HCT116 (cell line): ENCODE data around the gene ETS1. TPM values are rescaled to one million over a fixed set of nuclear protein-coding genes. Genes with fewer than 3 reads are reported as not detected.

Experiments used
- ATAC-seq: fragments of 200-7000 bp; cut with Tn5 transposase; 2 replicates; pipeline ENCODE4 v1.9.1; 2020; ENCODE audit warnings: mild to moderate bottlenecking, moderate library complexity
- BruUV-seq: library from RNA; stranded (reverse); fragments of 400-500 nt; replicated peaks from 2 replicates; lab custom pipeline; 2021; lab: Mats Ljungman, UMichigan
- CTCF ChIA-PET: fragments of 300-600 bp; sonication (Branson Sonifier 250); formaldehyde crosslinking; loops from one replicate; lab custom pipeline; 2021; ENCODE audit warnings: antibody characterized with exemption; lab: Charles Lee
- POLR2A ChIA-PET: fragments of 300-600, 350-600 bp; sonication (Branson Sonifier 250); formaldehyde crosslinking; loops from one replicate; lab custom pipeline; 2021; ENCODE audit warnings: antibody characterized with exemption; lab: Charles Lee
- RAD21 ChIA-PET, 2 experiments: fragments of 300-600 bp; sonication (Branson Sonifier 250); formaldehyde crosslinking; loops; one replicate each; lab custom pipeline; 2023; ENCODE audit warnings: low total read pairs in 2 of 2; ENCODE audit not compliant: uncharacterized antibody in 2 of 2, unreplicated experiment in 2 of 2, low non-redundant PET in 1 of 2; lab: Charles Lee
- DNase-seq: peaks from one replicate; pipeline ENCODE4 v3.0.0-alpha.2; 2010; ENCODE audit warnings: low read depth, low spot score
- H2AFZ ChIP-seq: fragments of 200-600 bp; shearing (Covaris generic), sonication (generic); 2 replicates; pipeline ENCODE4 v1.6.1; 2017; ENCODE audit warnings: low read depth, mixed run types, mixed read lengths, antibody characterized with exemption, low read length; ENCODE audit not compliant: poor library complexity, severe bottlenecking
- H3K27ac ChIP-seq: 2 replicates; pipeline ENCODE4 v1.5.1; 2012; ENCODE audit warnings: low read depth, low read length
- H3K27me3 ChIP-seq: fragments of 200-600 bp; sonication (generic); 2 replicates; pipeline ENCODE4 v1.6.1; 2016; ENCODE audit warnings: mixed run types, low read length, mixed read lengths; ENCODE audit not compliant: insufficient read depth
- H3K36me3 ChIP-seq, 2 experiments: fragments of 200-500 bp in 1 of 2; fragments of 200-600 bp in 1 of 2; sonication (Bioruptor generic) in 1 of 2; sonication (generic) in 1 of 2; 2 replicates each; pipeline versions ENCODE4 v1.5.1 to v1.6.1; 2014 to 2016; ENCODE audit warnings: low read length in 2 of 2, inconsistent platforms in 1 of 2, mixed read lengths in 1 of 2, mixed run types in 1 of 2; ENCODE audit not compliant: insufficient read depth in 2 of 2, control insufficient read depth in 1 of 2
- H3K4me1 ChIP-seq, 2 experiments: fragments of 200-600 bp in 1 of 2; sonication (generic) in 1 of 2; 2 replicates each; pipeline versions ENCODE4 v1.5.1 to v1.6.1; 2012 to 2017; ENCODE audit warnings: low read length in 2 of 2, inconsistent platforms in 1 of 2, mild to moderate bottlenecking in 1 of 2, mixed read lengths in 1 of 2, mixed run types in 1 of 2, moderate library complexity in 1 of 2; ENCODE audit not compliant: insufficient read depth in 2 of 2, control insufficient read depth in 1 of 2
- H3K4me2 ChIP-seq: fragments of 200-600 bp; sonication (generic); 2 replicates; pipeline ENCODE4 v1.6.1; 2017; ENCODE audit warnings: mixed run types, low read length, mixed read lengths
- H3K4me3 ChIP-seq, 2 experiments: fragments of 200-600 bp in 1 of 2; sonication (generic) in 1 of 2; replicated peaks in 1 of 2; 2 replicates each; pipeline ENCODE4 v1.5.1; 2011 to 2016; ENCODE audit warnings: low read length in 2 of 2, control low read depth in 1 of 2, low read depth in 1 of 2, mild to moderate bottlenecking in 1 of 2, mixed read lengths in 1 of 2, mixed run types in 1 of 2
- H3K79me2 ChIP-seq: fragments of 200-600 bp; sonication (generic); 2 replicates; pipeline ENCODE4 v1.6.1; 2017; ENCODE audit warnings: mild to moderate bottlenecking, mixed run types, low read length, moderate library complexity, mixed read lengths; ENCODE audit not compliant: insufficient read depth
- H3K9ac ChIP-seq: fragments of 200-600 bp; sonication (generic); 2 replicates; pipeline ENCODE4 v1.6.1; 2016; ENCODE audit warnings: low read length, mixed read lengths
- H3K9me2 ChIP-seq: fragments of 200-600 bp; sonication (generic), shearing (Covaris generic); 2 replicates; pipeline ENCODE4 v1.6.1; 2017; ENCODE audit warnings: mixed run types, mild to moderate bottlenecking, moderate library complexity; ENCODE audit not compliant: insufficient read depth
- H3K9me3 ChIP-seq, 2 experiments: fragments of 200-500 bp in 1 of 2; fragments of 200-600 bp in 1 of 2; sonication (Bioruptor generic) in 1 of 2; sonication (generic) in 1 of 2; 2 replicates each; pipeline ENCODE4 v1.6.1; 2014 to 2017; ENCODE audit warnings: low read length in 2 of 2, mixed read lengths in 2 of 2, inconsistent platforms in 1 of 2, low read depth in 1 of 2, mild to moderate bottlenecking in 1 of 2, mixed run types in 1 of 2, moderate library complexity in 1 of 2; ENCODE audit not compliant: control insufficient read depth in 1 of 2, insufficient read depth in 1 of 2
- H4K20me1 ChIP-seq: fragments of 200-600 bp; sonication (generic), shearing (Covaris generic); 2 replicates; pipeline ENCODE4 v1.6.1; 2017; ENCODE audit warnings: mixed run types, mild to moderate bottlenecking, moderate library complexity; ENCODE audit not compliant: insufficient read depth
- CBX3 ChIP-seq: IDR thresholded peaks from 2 replicates; pipeline ENCODE4 v1.6.1; 2012; ENCODE audit warnings: low read depth
- CEBPB ChIP-seq: IDR thresholded peaks from 2 replicates; pipeline ENCODE4 v1.6.1; 2012; ENCODE audit warnings: low read depth
- ELF1 ChIP-seq: IDR thresholded peaks from 2 replicates; pipeline ENCODE4 v1.6.1; 2012; ENCODE audit warnings: low read depth, borderline replicate concordance
- EZH2 ChIP-seq: fragments of 200-600 bp; sonication (generic); IDR thresholded peaks from 2 replicates; pipeline ENCODE4 v1.6.1; 2017; ENCODE audit warnings: antibody characterized with exemption, mixed run types
- FOSL1 ChIP-seq: IDR thresholded peaks from 2 replicates; pipeline ENCODE4 v1.6.1; 2012; ENCODE audit warnings: low read depth
- JUND ChIP-seq: IDR thresholded peaks from 2 replicates; pipeline ENCODE4 v1.6.1; 2012
- POLR2A ChIP-seq: IDR thresholded peaks from 2 replicates; pipeline ENCODE4 v1.7.0; 2011; ENCODE audit warnings: borderline replicate concordance; ENCODE audit not compliant: insufficient read depth, insufficient read length; ENCODE audit errors: extremely low read depth
- RAD21 ChIP-seq: IDR thresholded peaks from 2 replicates; pipeline ENCODE4 v1.6.1; 2012; ENCODE audit warnings: low read depth, mild to moderate bottlenecking
- REST ChIP-seq: IDR thresholded peaks from 2 replicates; pipeline ENCODE4 v1.6.1; 2012; ENCODE audit warnings: low read depth
- TCF7L2 ChIP-seq: IDR thresholded peaks from 2 replicates; pipeline ENCODE4 v1.7.0; 2011; ENCODE audit warnings: borderline replicate concordance, inconsistent platforms; ENCODE audit not compliant: insufficient read depth, insufficient read length; ENCODE audit errors: extremely low read depth
- YY1 ChIP-seq: IDR thresholded peaks from 2 replicates; pipeline ENCODE4 v1.6.1; 2011; ENCODE audit warnings: low read length, low read depth, moderate library complexity, mild to moderate bottlenecking; ENCODE audit not compliant: insufficient replicate concordance; ENCODE audit errors: extremely low read depth
- ZFX ChIP-seq: fragments of 450-650 bp; IDR thresholded peaks from 2 replicates; pipeline ENCODE4 v1.6.1; 2017
- intact Hi-C: fragments of 100-400 bp; cut with micrococcal nuclease; formaldehyde crosslinking; loops from 2 replicates; pipeline ENCODE4 v1.10.0; 2022
- total RNA-seq: library from RNA; stranded (reverse); gene quantifications from one replicate; pipeline ENCODE4 v1.2.1, GENCODE V29; 2021; ENCODE audit not compliant: unreplicated experiment
- TF ChIP-seq, protein P1 (sequence below): IDR thresholded peaks from 2 replicates; pipeline ENCODE4 v1.6.1; 2011; ENCODE audit warnings: mild to moderate bottlenecking, low read length, moderate library complexity; ENCODE audit not compliant: insufficient replicate concordance; ENCODE audit errors: extremely low read depth
- TF ChIP-seq, protein P2 (sequence below): IDR thresholded peaks from 2 replicates; pipeline ENCODE4 v1.6.1; 2012

The ETS1 gene
- total RNA-seq, 1 experiment from 2014 or later, result 9.2 TPM

DNA sequence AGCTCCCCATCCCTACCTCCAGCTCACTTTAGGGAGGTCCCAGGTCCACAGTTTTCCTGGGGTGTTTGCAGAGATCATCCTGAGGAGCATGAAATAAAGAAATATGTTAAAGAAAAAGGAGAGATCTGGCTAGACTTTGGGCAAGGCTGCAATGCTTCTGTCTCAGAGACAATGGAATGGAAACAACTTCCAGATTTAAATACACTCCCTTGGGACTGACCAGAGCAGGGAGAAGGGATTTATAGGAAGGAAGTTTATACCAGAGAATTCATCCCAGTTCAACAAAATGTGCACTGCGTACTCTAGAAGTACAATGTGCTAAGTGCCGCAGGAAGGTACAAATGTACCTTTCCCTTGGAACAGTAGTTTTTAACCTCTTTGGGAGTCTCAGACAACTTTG lies 40.4 kb downstream of the ETS1 start:
- Histone ChIP-seq H3K27me3 (peaks cover 11% of the 10 kb centered on the region; the same call in 1 of the 2 replicates), H3K9me2 (no peaks in the 10 kb centered on the region), H2AFZ (no peak overlapping the region), H3K4me2 (no peak overlapping the region), H3K4me1 (no peaks in the 10 kb centered on the region)
- CTCF ChIA-PET, result no interaction called here
- no peak for DNase-seq
- TF ChIP-seq RAD21 (no peak), FOSL1 (no peak), ZFX (no peak), EZH2 (no peak)
- TF ChIP-seq, all 23 proteins: peak for 0
- no TSS peak for BruUV-seq
- no peaks in the 10 kb centered on the region for H3K79me2 ChIP-seq
- H3K9ac ChIP-seq, result no peak overlapping the region
- H3K27ac ChIP-seq, result no peak overlapping the region
- intact Hi-C loops, result no loop called here
- no peaks in the 10 kb centered on the region for H3K36me3 ChIP-seq
- POLR2A ChIA-PET, result no interaction called here
- H3K9me3 ChIP-seq, result no peaks in the 10 kb centered on the region
- no peaks in the 10 kb centered on the region for H4K20me1 ChIP-seq
- H3K4me3 ChIP-seq, result no peak overlapping the region
- ATAC-seq, result no peak
- RAD21 ChIA-PET, result no interaction called here

GRCh38 chr11:128544471-128545051 lies 42.8 kb downstream of the ETS1 start:
- ChIA-PET CTCF (interaction anchor here (1.2 kb wide), 1 partner anchor 85 kb away, joined by 3 read pairs; no protein-coding TSS in a partner anchor), RAD21 (interaction anchor here in 1 of 2 experiments (0.7 kb wide), 1 partner anchor 253 kb away, joined by 3 read pairs; no protein-coding TSS in a partner anchor), POLR2A (interaction anchor here (1.4 kb wide), 1 partner anchor 22 kb away, joined by 4 read pairs; no protein-coding TSS in a partner anchor)
- ATAC-seq, result no peak
- Histone ChIP-seq H3K4me3 (no peak overlapping the region), H3K27ac (no peak overlapping the region), H3K4me1 (no peaks in the 10 kb centered on the region), H3K9me2 (no peaks in the 10 kb centered on the region), H3K27me3 (peaks cover 28% of the 10 kb centered on the region), H3K4me2 (no peak overlapping the region), H3K36me3 (no peaks in the 10 kb centered on the region), H4K20me1 (no peaks in the 10 kb centered on the region), H2AFZ (no peak overlapping the region), H3K9me3 (no peaks in the 10 kb centered on the region), H3K9ac (no peak overlapping the region), H3K79me2 (no peaks in the 10 kb centered on the region)
- intact Hi-C loops, result no loop called here
- BruUV-seq, result no TSS peak
- DNase-seq, result no peak
- TF ChIP-seq FOSL1 (no peak), POLR2A (no peak), CEBPB (no peak), YY1 (no peak), JUND (no peak), EZH2 (no peak), TCF7L2 (no peak), CBX3 (no peak), ZFX (no peak), ELF1 (no peak), REST (no peak)
- TF ChIP-seq, protein P1, sequence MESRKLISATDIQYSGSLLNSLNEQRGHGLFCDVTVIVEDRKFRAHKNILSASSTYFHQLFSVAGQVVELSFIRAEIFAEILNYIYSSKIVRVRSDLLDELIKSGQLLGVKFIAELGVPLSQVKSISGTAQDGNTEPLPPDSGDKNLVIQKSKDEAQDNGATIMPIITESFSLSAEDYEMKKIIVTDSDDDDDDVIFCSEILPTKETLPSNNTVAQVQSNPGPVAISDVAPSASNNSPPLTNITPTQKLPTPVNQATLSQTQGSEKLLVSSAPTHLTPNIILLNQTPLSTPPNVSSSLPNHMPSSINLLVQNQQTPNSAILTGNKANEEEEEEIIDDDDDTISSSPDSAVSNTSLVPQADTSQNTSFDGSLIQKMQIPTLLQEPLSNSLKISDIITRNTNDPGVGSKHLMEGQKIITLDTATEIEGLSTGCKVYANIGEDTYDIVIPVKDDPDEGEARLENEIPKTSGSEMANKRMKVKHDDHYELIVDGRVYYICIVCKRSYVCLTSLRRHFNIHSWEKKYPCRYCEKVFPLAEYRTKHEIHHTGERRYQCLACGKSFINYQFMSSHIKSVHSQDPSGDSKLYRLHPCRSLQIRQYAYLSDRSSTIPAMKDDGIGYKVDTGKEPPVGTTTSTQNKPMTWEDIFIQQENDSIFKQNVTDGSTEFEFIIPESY, result no peak
- TF ChIP-seq, protein P2, sequence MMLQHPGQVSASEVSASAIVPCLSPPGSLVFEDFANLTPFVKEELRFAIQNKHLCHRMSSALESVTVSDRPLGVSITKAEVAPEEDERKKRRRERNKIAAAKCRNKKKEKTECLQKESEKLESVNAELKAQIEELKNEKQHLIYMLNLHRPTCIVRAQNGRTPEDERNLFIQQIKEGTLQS, result no peak
